Measurements from ENCODE around the gene PPIG. TPM values are rescaled to one million over a fixed set of nuclear protein-coding genes. Genes with fewer than 3 reads are reported as not detected.

The PPIG gene
- total RNA-seq, 2 experiments from 2014 or later, result 83.4 to 87.8 TPM

GRCh38 chr2:169661265-169661664, 77.1 kb downstream of the PPIG start:
- H3K4me3 Mint-ChIP-seq, result no peak overlapping the region
- no peak overlapping the region for H3K4me3 ChIP-seq (ENCODE audit: low read length)
- H3K9me3 Mint-ChIP-seq, result no peaks in the 10 kb centered on the region
- no peaks in the 10 kb centered on the region for H3K27me3 ChIP-seq (ENCODE audit: control insufficient read depth in 1 of 2, insufficient read depth in 2 of 2, low read length in 2 of 2)
- no peak for TF ChIP-seq CTCF (IDR thresholded peaks at IDR 0.05)
- no peak overlapping the region for H3K27ac Mint-ChIP-seq
- ChIA-PET POLR2A (no interaction called here), CTCF (no interaction called here)
- H3K27ac ChIP-seq (ENCODE audit: low read depth in 1 of 2, low read length in 2 of 2), result no peak overlapping the region
- H3K4me1 Mint-ChIP-seq (ENCODE audit: low read depth), result no peaks in the 10 kb centered on the region
- H3K36me3 Mint-ChIP-seq (ENCODE audit: low read depth), result no peaks in the 10 kb centered on the region
- no peaks in the 10 kb centered on the region for H3K27me3 Mint-ChIP-seq
- intact Hi-C loops (cut with DNase I, micrococcal nuclease), result no loop called here
- ATAC-seq (ENCODE audit: poor library complexity) (no peak), DNase-seq (no peak)
- H3K9me3 ChIP-seq (ENCODE audit: control insufficient read depth in 1 of 2, insufficient read depth in 1 of 2, low read length in 2 of 2), result no peaks in the 10 kb centered on the region
- no peaks in the 10 kb centered on the region for H3K4me1 ChIP-seq (ENCODE audit: insufficient read depth, low read length)
- no peaks in the 10 kb centered on the region for H3K36me3 ChIP-seq (ENCODE audit: insufficient read depth, low read length)

GRCh38 chr2:169662744-169663143, 78.6 kb downstream of the PPIG start:
- H3K27ac ChIP-seq (ENCODE audit: low read depth in 1 of 2, low read length in 2 of 2), result no peak overlapping the region
- no peaks in the 10 kb centered on the region for H3K27me3 ChIP-seq (ENCODE audit: control insufficient read depth in 1 of 2, insufficient read depth in 2 of 2, low read length in 2 of 2)
- Mint-ChIP-seq H3K4me3 (no peak overlapping the region), H3K27ac (no peak overlapping the region), H3K4me1 (ENCODE audit: low read depth) (no peaks in the 10 kb centered on the region), H3K27me3 (no peaks in the 10 kb centered on the region), H3K36me3 (ENCODE audit: low read depth) (no peaks in the 10 kb centered on the region), H3K9me3 (no peaks in the 10 kb centered on the region)
- POLR2A ChIA-PET, result no interaction called here
- intact Hi-C loops (cut with DNase I, micrococcal nuclease), result no loop called here
- no peaks in the 10 kb centered on the region for H3K4me1 ChIP-seq (ENCODE audit: insufficient read depth, low read length)
- no peak for TF ChIP-seq CTCF (IDR thresholded peaks at IDR 0.05)
- CTCF ChIA-PET, result no interaction called here
- H3K36me3 ChIP-seq (ENCODE audit: insufficient read depth, low read length), result no peaks in the 10 kb centered on the region
- ATAC-seq (ENCODE audit: poor library complexity) (no peak), DNase-seq (no peak)
- H3K9me3 ChIP-seq (ENCODE audit: control insufficient read depth in 1 of 2, insufficient read depth in 1 of 2, low read length in 2 of 2), result no peaks in the 10 kb centered on the region
- H3K4me3 ChIP-seq (ENCODE audit: low read length), result no peak overlapping the region

DNA sequence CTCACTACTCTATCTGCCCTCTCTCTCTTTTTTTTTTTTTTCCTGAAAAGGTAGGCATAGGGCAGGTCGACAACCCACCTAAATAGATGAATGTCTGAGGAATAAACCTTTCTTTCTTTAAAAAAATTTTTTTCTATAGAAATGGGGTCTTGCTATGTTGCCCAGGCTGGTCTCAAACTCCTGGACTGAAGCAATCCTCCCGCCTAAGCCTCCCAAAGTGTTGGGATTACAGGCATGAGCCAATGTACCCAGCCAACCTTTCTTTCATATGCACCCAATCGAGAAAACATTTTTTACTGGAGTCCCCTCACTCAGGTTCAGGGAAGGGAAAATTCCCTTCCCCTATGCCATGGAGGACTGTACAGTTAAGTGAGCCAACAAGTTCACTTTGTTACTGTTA, 79.1 kb downstream of the PPIG start:
- no peak for TF ChIP-seq CTCF (IDR thresholded peaks at IDR 0.05)
- Histone ChIP-seq H3K9me3 (ENCODE audit: control insufficient read depth in 1 of 2, insufficient read depth in 1 of 2, low read length in 2 of 2) (no peaks in the 10 kb centered on the region), H3K36me3 (ENCODE audit: insufficient read depth, low read length) (no peaks in the 10 kb centered on the region), H3K4me3 (ENCODE audit: low read length) (no peak overlapping the region), H3K27ac (ENCODE audit: low read depth in 1 of 2, low read length in 2 of 2) (no peak overlapping the region), H3K4me1 (ENCODE audit: insufficient read depth, low read length) (no peaks in the 10 kb centered on the region), H3K27me3 (ENCODE audit: control insufficient read depth in 1 of 2, insufficient read depth in 2 of 2, low read length in 2 of 2) (no peaks in the 10 kb centered on the region)
- Mint-ChIP-seq H3K27ac (no peak overlapping the region), H3K4me3 (no peak overlapping the region), H3K36me3 (ENCODE audit: low read depth) (no peaks in the 10 kb centered on the region), H3K27me3 (no peaks in the 10 kb centered on the region), H3K9me3 (no peaks in the 10 kb centered on the region), H3K4me1 (ENCODE audit: low read depth) (no peaks in the 10 kb centered on the region)
- intact Hi-C loops (cut with DNase I, micrococcal nuclease), result no loop called here
- CTCF ChIA-PET, result no interaction called here
- ATAC-seq (ENCODE audit: poor library complexity) (no peak), DNase-seq (no peak)
- POLR2A ChIA-PET, result no interaction called here

Data from CD4-positive, alpha-beta T cell (primary cell).